ENCODE results near the gene OR52M1. TPM values are rescaled to one million over a fixed set of nuclear protein-coding genes. Genes with fewer than 3 reads are reported as not detected.

The OR52M1 gene
- polyA plus RNA-seq, 1 donor (not counting 4 experiments of a cell fraction or from before 2014, with no cell fraction given): not detected

DNA sequence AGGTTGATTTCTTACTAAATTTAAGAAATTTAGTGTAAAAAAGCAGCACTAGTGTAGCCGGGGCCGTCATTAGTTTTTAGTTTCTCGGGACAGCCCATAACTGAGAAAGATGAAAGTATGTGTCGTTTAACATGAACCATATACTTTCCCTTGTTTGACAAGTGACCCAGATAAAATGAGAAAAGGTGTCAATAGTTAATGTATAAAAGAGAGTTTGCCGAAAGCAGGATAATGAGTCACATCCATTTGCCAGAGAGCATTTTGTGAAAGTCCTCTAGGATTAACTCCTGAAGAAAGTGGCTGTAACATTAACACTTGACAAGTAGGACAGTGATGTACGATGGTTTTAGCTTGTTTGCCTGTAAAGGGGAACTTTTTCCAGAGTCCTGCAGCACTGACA, 49.0 kb upstream of the OR52M1 start:
- no peak overlapping the region for H3K4me3 ChIP-seq (ENCODE audit: control insufficient read depth in 2 of 3, extremely low read depth in 1 of 3, insufficient read depth in 2 of 3, low read depth in 1 of 3, low read length in 3 of 3)
- H3K36me3 ChIP-seq (ENCODE audit: control insufficient read depth in 2 of 2, extremely low read depth in 1 of 2, insufficient read depth in 2 of 2, low read length in 2 of 2): no peaks in the 10 kb centered on the region
- no peak for DNase-seq (ENCODE audit: low read depth, low spot score)
- no peaks in the 10 kb centered on the region for H4K20me1 ChIP-seq (ENCODE audit: control insufficient read depth, extremely low read depth, insufficient read depth, low read length)
- no peaks in the 10 kb centered on the region for H3K9me3 ChIP-seq (ENCODE audit: control insufficient read depth, low read depth, low read length)
- peak; percentile 33 for TF ChIP-seq EZH2 (IDR thresholded peaks at IDR 0.05; ENCODE audit: low read length)
- TF ChIP-seq, protein P1, sequence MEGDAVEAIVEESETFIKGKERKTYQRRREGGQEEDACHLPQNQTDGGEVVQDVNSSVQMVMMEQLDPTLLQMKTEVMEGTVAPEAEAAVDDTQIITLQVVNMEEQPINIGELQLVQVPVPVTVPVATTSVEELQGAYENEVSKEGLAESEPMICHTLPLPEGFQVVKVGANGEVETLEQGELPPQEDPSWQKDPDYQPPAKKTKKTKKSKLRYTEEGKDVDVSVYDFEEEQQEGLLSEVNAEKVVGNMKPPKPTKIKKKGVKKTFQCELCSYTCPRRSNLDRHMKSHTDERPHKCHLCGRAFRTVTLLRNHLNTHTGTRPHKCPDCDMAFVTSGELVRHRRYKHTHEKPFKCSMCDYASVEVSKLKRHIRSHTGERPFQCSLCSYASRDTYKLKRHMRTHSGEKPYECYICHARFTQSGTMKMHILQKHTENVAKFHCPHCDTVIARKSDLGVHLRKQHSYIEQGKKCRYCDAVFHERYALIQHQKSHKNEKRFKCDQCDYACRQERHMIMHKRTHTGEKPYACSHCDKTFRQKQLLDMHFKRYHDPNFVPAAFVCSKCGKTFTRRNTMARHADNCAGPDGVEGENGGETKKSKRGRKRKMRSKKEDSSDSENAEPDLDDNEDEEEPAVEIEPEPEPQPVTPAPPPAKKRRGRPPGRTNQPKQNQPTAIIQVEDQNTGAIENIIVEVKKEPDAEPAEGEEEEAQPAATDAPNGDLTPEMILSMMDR (optimal IDR thresholded peaks at IDR 0.05 in 1 of 3, IDR thresholded peaks at IDR 0.05 in 1 of 3, conservative IDR thresholded peaks at IDR 0.05 in 1 of 3; ENCODE audit: extremely low read depth in 1 of 3, insufficient read depth in 2 of 3, low read length in 3 of 3): no peak
- H3K4me2 ChIP-seq (ENCODE audit: control insufficient read depth, extremely low read depth, insufficient read depth, low read depth, low read length): no peak overlapping the region
- no peak overlapping the region for H3K27ac ChIP-seq (ENCODE audit: control insufficient read depth, insufficient read depth, low read length)
- no peak for FAIRE-seq
- peaks cover 3% of the 10 kb centered on the region for H3K4me1 ChIP-seq (ENCODE audit: control insufficient read depth, extremely low read depth, insufficient read depth, low read length)
- no peak overlapping the region for H3K9ac ChIP-seq (ENCODE audit: control insufficient read depth, extremely low read depth, insufficient read depth, low read length)
- H2AFZ ChIP-seq (ENCODE audit: control insufficient read depth, low read length): no peak overlapping the region
- no peaks in the 10 kb centered on the region for H3K79me2 ChIP-seq (ENCODE audit: control insufficient read depth, insufficient read depth, low read length)
- H3K27me3 ChIP-seq (ENCODE audit: control insufficient read depth, extremely low read depth, insufficient read depth, low read length): peaks cover 28% of the 10 kb centered on the region
- dilution Hi-C loops (cut with MboI; ENCODE audit: extremely low pct_ligation_motif_present, low sequenced_read_pairs): no loop called here
- peaks cover 2% of the 10 kb centered on the region for H3K9me1 ChIP-seq (ENCODE audit: control insufficient read depth, extremely low read depth, insufficient read depth, low read length)

DNA sequence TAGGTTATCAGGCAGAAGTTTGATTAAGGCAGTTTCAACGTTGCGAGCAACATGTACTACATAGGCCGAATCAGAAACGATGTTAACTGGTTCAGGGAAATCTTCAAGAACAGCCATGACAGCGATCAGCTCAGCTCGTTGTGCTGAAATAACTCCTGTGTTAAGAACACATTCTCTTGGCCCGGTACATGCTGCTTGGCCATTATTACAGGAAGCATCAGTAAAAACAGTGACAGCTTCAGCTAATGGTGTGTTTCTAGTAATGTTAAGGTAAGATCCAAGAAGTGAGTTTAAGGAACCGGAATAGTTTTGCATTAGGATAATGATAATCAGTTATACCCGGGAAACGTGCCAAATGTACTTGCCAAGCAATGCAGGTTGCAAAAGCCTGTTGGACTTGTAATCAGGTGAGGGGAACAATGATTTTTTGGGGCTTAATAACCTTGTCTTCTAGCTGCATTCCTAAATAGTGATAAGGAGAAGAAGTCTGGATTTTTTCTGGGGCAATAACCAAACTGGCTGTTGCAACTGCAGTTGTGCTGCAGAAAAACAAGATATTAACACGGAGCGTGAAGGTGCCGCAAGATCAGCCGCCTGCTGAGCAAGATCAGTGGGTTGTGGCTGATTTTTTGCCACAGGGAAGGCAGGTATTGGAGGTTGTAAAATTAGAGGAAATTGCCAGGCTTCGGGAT, 48.3 kb upstream of the OR52M1 start:
- Histone ChIP-seq H3K9ac (ENCODE audit: control insufficient read depth, extremely low read depth, insufficient read depth, low read length) (no peak overlapping the region), H3K36me3 (ENCODE audit: control insufficient read depth in 2 of 2, extremely low read depth in 1 of 2, insufficient read depth in 2 of 2, low read length in 2 of 2) (no peaks in the 10 kb centered on the region), H3K9me1 (ENCODE audit: control insufficient read depth, extremely low read depth, insufficient read depth, low read length) (peaks cover 2% of the 10 kb centered on the region), H3K79me2 (ENCODE audit: control insufficient read depth, insufficient read depth, low read length) (no peaks in the 10 kb centered on the region), H3K4me3 (ENCODE audit: control insufficient read depth in 2 of 3, extremely low read depth in 1 of 3, insufficient read depth in 2 of 3, low read depth in 1 of 3, low read length in 3 of 3) (no peak overlapping the region), H3K4me1 (ENCODE audit: control insufficient read depth, extremely low read depth, insufficient read depth, low read length) (peaks cover 3% of the 10 kb centered on the region), H3K27me3 (ENCODE audit: control insufficient read depth, extremely low read depth, insufficient read depth, low read length) (peaks cover 28% of the 10 kb centered on the region), H2AFZ (ENCODE audit: control insufficient read depth, low read length) (no peak overlapping the region), H3K27ac (ENCODE audit: control insufficient read depth, insufficient read depth, low read length) (no peak overlapping the region), H4K20me1 (ENCODE audit: control insufficient read depth, extremely low read depth, insufficient read depth, low read length) (no peaks in the 10 kb centered on the region), H3K9me3 (ENCODE audit: control insufficient read depth, low read depth, low read length) (no peaks in the 10 kb centered on the region), H3K4me2 (ENCODE audit: control insufficient read depth, extremely low read depth, insufficient read depth, low read depth, low read length) (peak overlapping the region; percentile 1)
- FAIRE-seq (no peak), DNase-seq (ENCODE audit: low read depth, low spot score) (no peak)
- TF ChIP-seq, protein P1 (optimal IDR thresholded peaks at IDR 0.05 in 1 of 3, IDR thresholded peaks at IDR 0.05 in 1 of 3, conservative IDR thresholded peaks at IDR 0.05 in 1 of 3; ENCODE audit: extremely low read depth in 1 of 3, insufficient read depth in 2 of 3, low read length in 3 of 3): no peak
- TF ChIP-seq EZH2 (IDR thresholded peaks at IDR 0.05; ENCODE audit: low read length): no peak
- dilution Hi-C loops (cut with MboI; ENCODE audit: extremely low pct_ligation_motif_present, low sequenced_read_pairs): no loop called here
